Measurements from ENCODE around the gene HPN. TPM values are rescaled to one million over a fixed set of nuclear protein-coding genes. Genes with fewer than 3 reads are reported as not detected.
A peak's percentile ranks its signal among the peaks of the same experiment; 100 is the strongest.
"Not testable (repeated sequence)": the region's sequence is repeated elsewhere in the genome, so short reads cannot be mapped to it uniquely, and the experiment has no call there.

HPN gene
- total and polyA plus RNA-seq, 4 donors, result 0.20 to 1.4 (median 0.79) TPM

GRCh38 chr19:35008891-35009341 is 32.6 kb upstream of the HPN start:
- H3K4me3 ChIP-seq (ENCODE audit: low read depth, low read length), result no peak overlapping the region
- H3K4me1 ChIP-seq (ENCODE audit: control insufficient read depth, insufficient read depth, low read length), result peaks cover 8% of the 10 kb centered on the region
- DNase-seq (ENCODE audit: low read depth in 4 of 6, low spot score in 6 of 6), result no peak
- H3K27ac ChIP-seq (ENCODE audit: low read depth, low read length), result no peak overlapping the region
- no peaks in the 10 kb centered on the region for H3K9me3 ChIP-seq (ENCODE audit: control insufficient read depth, insufficient read depth, low read length)
- whole genome bisulfite sequencing (ENCODE audit: insufficient coverage), result 98% methylated on average over 6 of the region's 12 CpGs
- H3K27me3 ChIP-seq (ENCODE audit: control insufficient read depth, insufficient read depth, low read length), result no peaks in the 10 kb centered on the region
- H3K36me3 ChIP-seq (ENCODE audit: control insufficient read depth, insufficient read depth, low read length), result peaks cover 81% of the 10 kb centered on the region

- Histone ChIP-seq H3K27me3 (ENCODE audit: control insufficient read depth, insufficient read depth, low read length) (no peaks in the 10 kb centered on the region), H3K36me3 (ENCODE audit: control insufficient read depth, insufficient read depth, low read length) (peaks cover 85% of the 10 kb centered on the region), H3K4me3 (ENCODE audit: low read depth, low read length) (no peak overlapping the region), H3K27ac (ENCODE audit: low read depth, low read length) (no peak overlapping the region), H3K9me3 (ENCODE audit: control insufficient read depth, insufficient read depth, low read length) (no peaks in the 10 kb centered on the region), H3K4me1 (ENCODE audit: control insufficient read depth, insufficient read depth, low read length) (peaks cover 8% of the 10 kb centered on the region)
- no peak for DNase-seq (ENCODE audit: low read depth in 4 of 6, low spot score in 6 of 6)
- 93% methylated on average over 17 of the region's 36 CpGs for WGBS (ENCODE audit: insufficient coverage)
Measured at GRCh38 chr19:35009424-35010415, 31.8 kb upstream of the HPN start.

- DNase-seq (ENCODE audit: low read depth in 4 of 6, low spot score in 6 of 6), result no peak
- H3K4me1 ChIP-seq (ENCODE audit: control insufficient read depth, insufficient read depth, low read length), result peaks cover 8% of the 10 kb centered on the region
- peaks cover 88% of the 10 kb centered on the region for H3K36me3 ChIP-seq (ENCODE audit: control insufficient read depth, insufficient read depth, low read length)
- H3K27ac ChIP-seq (ENCODE audit: low read depth, low read length), result no peak overlapping the region
- no peaks in the 10 kb centered on the region for H3K27me3 ChIP-seq (ENCODE audit: control insufficient read depth, insufficient read depth, low read length)
- H3K4me3 ChIP-seq (ENCODE audit: low read depth, low read length), result no peak overlapping the region
- WGBS (ENCODE audit: insufficient coverage), result 86% methylated on average over 10 of the region's 13 CpGs
- H3K9me3 ChIP-seq (ENCODE audit: control insufficient read depth, insufficient read depth, low read length), result no peaks in the 10 kb centered on the region
Measured at GRCh38 chr19:35011091-35011689, 30.3 kb upstream of the HPN start.

- no peak for DNase-seq (ENCODE audit: low read depth in 4 of 6, low spot score in 6 of 6)
- Histone ChIP-seq H3K27me3 (ENCODE audit: control insufficient read depth, insufficient read depth, low read length) (no peaks in the 10 kb centered on the region), H3K36me3 (ENCODE audit: control insufficient read depth, insufficient read depth, low read length) (peaks cover 89% of the 10 kb centered on the region), H3K4me3 (ENCODE audit: low read depth, low read length) (no peak overlapping the region), H3K9me3 (ENCODE audit: control insufficient read depth, insufficient read depth, low read length) (no peaks in the 10 kb centered on the region), H3K4me1 (ENCODE audit: control insufficient read depth, insufficient read depth, low read length) (peaks cover 8% of the 10 kb centered on the region), H3K27ac (ENCODE audit: low read depth, low read length) (no peak overlapping the region)
- 87% methylated on average over 17 of the region's 18 CpGs for WGBS (ENCODE audit: insufficient coverage)
Measured at GRCh38 chr19:35011737-35012682, 29.5 kb upstream of the HPN start.

GRCh38 chr19:35013041-35013819 is 28.3 kb upstream of the HPN start:
- Histone ChIP-seq H3K9me3 (ENCODE audit: control insufficient read depth, insufficient read depth, low read length) (no peaks in the 10 kb centered on the region), H3K27ac (ENCODE audit: low read depth, low read length) (no peak overlapping the region)
- DNase-seq (ENCODE audit: low read depth in 4 of 6, low spot score in 6 of 6), result peak in 2 of 6 donors; percentile 31 to 69

GRCh38 chr19:35013820-35014754 is 27.4 kb upstream of the HPN start:
- peaks cover 5% of the 10 kb centered on the region for H3K4me1 ChIP-seq (ENCODE audit: control insufficient read depth, insufficient read depth, low read length)
- WGBS (ENCODE audit: insufficient coverage), result 96% methylated on average over 22 of the region's 23 CpGs
- no peaks in the 10 kb centered on the region for H3K27me3 ChIP-seq (ENCODE audit: control insufficient read depth, insufficient read depth, low read length)
- H3K27ac ChIP-seq (ENCODE audit: low read depth, low read length), result no peak overlapping the region
- no peaks in the 10 kb centered on the region for H3K9me3 ChIP-seq (ENCODE audit: control insufficient read depth, insufficient read depth, low read length)
- no peak for DNase-seq (ENCODE audit: low read depth in 4 of 6, low spot score in 6 of 6)
- H3K36me3 ChIP-seq (ENCODE audit: control insufficient read depth, insufficient read depth, low read length), result peaks cover 99% of the 10 kb centered on the region
- no peak overlapping the region for H3K4me3 ChIP-seq (ENCODE audit: low read depth, low read length)

More at GRCh38 chr19:35013041-35013819, 28.3 kb upstream of the HPN start:
- H3K36me3 ChIP-seq (ENCODE audit: control insufficient read depth, insufficient read depth, low read length), result peaks cover 96% of the 10 kb centered on the region
- peaks cover 8% of the 10 kb centered on the region for H3K4me1 ChIP-seq (ENCODE audit: control insufficient read depth, insufficient read depth, low read length)
- H3K27me3 ChIP-seq (ENCODE audit: control insufficient read depth, insufficient read depth, low read length), result no peaks in the 10 kb centered on the region
- 58% methylated on average over 30 of the region's 32 CpGs for WGBS (ENCODE audit: insufficient coverage)
- H3K4me3 ChIP-seq (ENCODE audit: low read depth, low read length), result no peak overlapping the region

- H3K4me3 ChIP-seq (ENCODE audit: low read depth, low read length); DNase-seq (ENCODE audit: low read depth in 4 of 6, low spot score in 6 of 6); H3K4me1 ChIP-seq (ENCODE audit: control insufficient read depth, insufficient read depth, low read length); H3K27ac ChIP-seq (ENCODE audit: low read depth, low read length); H3K27me3 ChIP-seq (ENCODE audit: control insufficient read depth, insufficient read depth, low read length); H3K9me3 ChIP-seq (ENCODE audit: control insufficient read depth, insufficient read depth, low read length): not testable (repeated sequence)
- peaks cover 99% of the 10 kb centered on the region for H3K36me3 ChIP-seq (ENCODE audit: control insufficient read depth, insufficient read depth, low read length)
- WGBS (ENCODE audit: insufficient coverage), result 100% methylated on average over 2 of the region's 4 CpGs
Measured at GRCh38 chr19:35014774-35015173, 26.7 kb upstream of the HPN start.

- Histone ChIP-seq H3K36me3 (ENCODE audit: control insufficient read depth, insufficient read depth, low read length) (peaks cover 98% of the 10 kb centered on the region), H3K4me1 (ENCODE audit: control insufficient read depth, insufficient read depth, low read length) (peaks cover 2% of the 10 kb centered on the region), H3K27ac (ENCODE audit: low read depth, low read length) (no peak overlapping the region), H3K4me3 (ENCODE audit: low read depth, low read length) (no peak overlapping the region), H3K27me3 (ENCODE audit: control insufficient read depth, insufficient read depth, low read length) (no peaks in the 10 kb centered on the region), H3K9me3 (ENCODE audit: control insufficient read depth, insufficient read depth, low read length) (no peaks in the 10 kb centered on the region)
- WGBS (ENCODE audit: insufficient coverage), result 90% methylated on average over 14 of the region's 16 CpGs
- DNase-seq (ENCODE audit: low read depth in 4 of 6, low spot score in 6 of 6), result no peak
Measured at GRCh38 chr19:35015270-35015953, 26.1 kb upstream of the HPN start.

Measured in spinal cord (tissue), 10 donors.